IMR-90 (cell line): Measurements from ENCODE around the gene PTPRN2. TPM values are rescaled to one million over a fixed set of nuclear protein-coding genes. Genes with fewer than 3 reads are reported as not detected.

Experiments used
- ATAC-seq: fragments of 200-7000 bp; cut with Tn5 transposase; 2 replicates; pipeline ENCODE4 v1.9.1; 2020; ENCODE audit warnings: low read depth, mild to moderate bottlenecking, moderate library complexity
- BruUV-seq: library from RNA; stranded (reverse); fragments of 400-500 nt; replicated peaks from 2 replicates; lab custom pipeline; 2021; lab: Mats Ljungman, UMichigan
- CTCF ChIA-PET: fragments of 300-600 bp; formaldehyde crosslinking; extraction: SDS; loops from one replicate; lab custom pipeline; 2021; ENCODE audit warnings: antibody characterized with exemption; lab: Yijun Ruan, JAX
- POLR2A ChIA-PET: fragments of 300-600 bp; sonication (Branson Sonifier 250); formaldehyde crosslinking; loops from one replicate; lab custom pipeline; 2022; ENCODE audit warnings: antibody characterized with exemption; ENCODE audit not compliant: unreplicated experiment; lab: Charles Lee
- DNase-seq: peaks from one replicate; pipeline ENCODE4 v3.0.0; 2013
- H2AFZ ChIP-seq: replicated peaks from 2 replicates; pipeline ENCODE3; 2013; ENCODE audit warnings: low read length, mild to moderate bottlenecking; ENCODE audit not compliant: poor library complexity
- H2AK5ac ChIP-seq: 2 replicates; pipeline ENCODE4 v1.6.1; 2013; ENCODE audit warnings: low read depth, low read length, inconsistent platforms
- H2AK9ac ChIP-seq: replicated peaks from 2 replicates; pipeline ENCODE3; 2013; ENCODE audit warnings: mild to moderate bottlenecking, low read depth, low read length, moderate library complexity; ENCODE audit not compliant: poor library complexity
- H2BK120ac ChIP-seq: 2 replicates; pipeline ENCODE4 v1.6.1; 2013; ENCODE audit warnings: low read depth, low read length, inconsistent platforms
- H2BK15ac ChIP-seq: 3 replicates; pipeline ENCODE4 v1.6.1; 2013; ENCODE audit warnings: low read depth, low read length, inconsistent platforms
- H2BK20ac ChIP-seq: 2 replicates; pipeline ENCODE4 v1.6.1; 2013; ENCODE audit warnings: low read depth, mild to moderate bottlenecking, inconsistent platforms, low read length, moderate library complexity
- H2BK5ac ChIP-seq: 2 replicates; pipeline ENCODE4 v1.6.1; 2013; ENCODE audit warnings: mild to moderate bottlenecking, low read depth, low read length, inconsistent platforms; ENCODE audit not compliant: poor library complexity, severe bottlenecking
- H3K14ac ChIP-seq: replicated peaks from 2 replicates; pipeline ENCODE4 v1.6.1; 2013; ENCODE audit warnings: low read depth, low read length, inconsistent platforms
- H3K18ac ChIP-seq: 2 replicates; pipeline ENCODE4 v1.6.1; 2013; ENCODE audit warnings: low read depth, low read length, control low read depth
- H3K23ac ChIP-seq: 2 replicates; pipeline ENCODE4 v1.6.1; 2013; ENCODE audit warnings: low read depth, low read length, inconsistent platforms
- H3K27ac ChIP-seq: 2 replicates; pipeline ENCODE4 v1.5.1; 2013; ENCODE audit warnings: mild to moderate bottlenecking, control low read depth, low read length; ENCODE audit not compliant: insufficient read depth
- H3K27me3 ChIP-seq: 2 replicates; pipeline ENCODE4 v1.6.1; 2013; ENCODE audit warnings: low read length; ENCODE audit not compliant: control insufficient read depth, insufficient read depth
- H3K36me3 ChIP-seq: 2 replicates; pipeline ENCODE4 v1.6.1; 2013; ENCODE audit warnings: low read length, mixed read lengths; ENCODE audit not compliant: control insufficient read depth, insufficient read depth
- H3K4ac ChIP-seq: 2 replicates; pipeline ENCODE4 v1.6.1; 2013; ENCODE audit warnings: low read depth, low read length, inconsistent platforms
- H3K4me1 ChIP-seq: 2 replicates; pipeline ENCODE4 v1.6.1; 2013; ENCODE audit warnings: low read length, mixed read lengths; ENCODE audit not compliant: control insufficient read depth, insufficient read depth
- H3K4me2 ChIP-seq: 2 replicates; pipeline ENCODE4 v1.6.1; 2013; ENCODE audit warnings: low read depth, mild to moderate bottlenecking, control low read depth, low read length, moderate library complexity
- H3K4me3 ChIP-seq: 2 replicates; pipeline ENCODE4 v1.5.1; 2013; ENCODE audit warnings: low read depth, mild to moderate bottlenecking, control low read depth, low read length, moderate library complexity; ENCODE audit not compliant: insufficient read depth
- H3K56ac ChIP-seq: 2 replicates; pipeline ENCODE4 v1.6.1; 2013; ENCODE audit warnings: low read length, inconsistent platforms; ENCODE audit not compliant: insufficient read depth; ENCODE audit errors: extremely low read depth
- H3K79me1 ChIP-seq, 2 experiments: 2 replicates each; pipeline ENCODE4 v1.6.1; 2013; ENCODE audit warnings: low read length in 2 of 2, inconsistent platforms in 1 of 2, low read depth in 1 of 2
- H3K9ac ChIP-seq: 2 replicates; pipeline ENCODE4 v1.6.1; 2013; ENCODE audit warnings: low read depth, low read length, control low read depth
- H3K9me1 ChIP-seq: 2 replicates; pipeline ENCODE4 v1.6.1; 2013; ENCODE audit warnings: low read length, inconsistent platforms; ENCODE audit not compliant: insufficient read depth
- H3K9me3 ChIP-seq: 2 replicates; pipeline ENCODE4 v1.6.1; 2013; ENCODE audit warnings: low read length; ENCODE audit not compliant: control insufficient read depth, insufficient read depth
- H4K20me1 ChIP-seq: 2 replicates; pipeline ENCODE4 v1.6.1; 2013; ENCODE audit warnings: low read length, inconsistent platforms; ENCODE audit not compliant: insufficient read depth
- H4K5ac ChIP-seq: 2 replicates; pipeline ENCODE4 v1.6.1; 2013; ENCODE audit warnings: mild to moderate bottlenecking, low read depth, low read length, control low read depth
- H4K8ac ChIP-seq, 2 experiments: 2 replicates each; pipeline ENCODE4 v1.6.1; 2013; ENCODE audit warnings: low read depth in 2 of 2, low read length in 2 of 2, control low read depth in 1 of 2, inconsistent platforms in 1 of 2
- H4K91ac ChIP-seq: 2 replicates; pipeline ENCODE4 v1.6.1; 2013; ENCODE audit warnings: low read depth, low read length, inconsistent platforms; ENCODE audit not compliant: insufficient read depth
- BHLHE40 ChIP-seq: fragments of 150-350 bp; IDR thresholded peaks from 2 replicates; pipeline ENCODE4 v1.6.1; 2016; ENCODE audit warnings: mild to moderate bottlenecking, low read depth, low read length
- CEBPB ChIP-seq: IDR thresholded peaks from 2 replicates; pipeline ENCODE4 v1.6.1; 2012; ENCODE audit warnings: low read depth, low read length, improper control_type of control experiment
- CHD1 ChIP-seq: IDR thresholded peaks from 2 replicates; pipeline ENCODE4 v1.6.1; 2012; ENCODE audit warnings: low read depth, low read length, improper control_type of control experiment
- FOS ChIP-seq: fragments of 150-350 bp; IDR thresholded peaks from 2 replicates; pipeline ENCODE4 v1.6.1; 2016; ENCODE audit warnings: low read depth, low read length
- MAFK ChIP-seq: IDR thresholded peaks from 2 replicates; pipeline ENCODE4 v1.6.1; 2012; ENCODE audit warnings: low read depth, low read length, improper control_type of control experiment
- MAZ ChIP-seq: IDR thresholded peaks from 2 replicates; pipeline ENCODE4 v1.6.1; 2012; ENCODE audit warnings: low read depth, mild to moderate bottlenecking, low read length, improper control_type of control experiment, moderate library complexity, borderline replicate concordance
- MXI1 ChIP-seq: IDR thresholded peaks from 2 replicates; pipeline ENCODE4 v1.6.1; 2012; ENCODE audit warnings: low read depth, mild to moderate bottlenecking, low read length, moderate library complexity, borderline replicate concordance
- NFE2L2 ChIP-seq: fragments of 150-350 bp; IDR thresholded peaks from 2 replicates; pipeline ENCODE4 v1.6.1; 2016; ENCODE audit warnings: low read depth, mild to moderate bottlenecking, low read length
- POLR2A ChIP-seq: IDR thresholded peaks from 2 replicates; pipeline ENCODE4 v1.6.1; 2012; ENCODE audit warnings: mild to moderate bottlenecking, low read depth, low read length
- RAD21 ChIP-seq: IDR thresholded peaks from 2 replicates; pipeline ENCODE4 v1.6.1; 2012; ENCODE audit warnings: low read length, improper control_type of control experiment
- RCOR1 ChIP-seq: IDR thresholded peaks from 2 replicates; pipeline ENCODE4 v1.6.1; 2012; ENCODE audit warnings: mild to moderate bottlenecking, low read length, improper control_type of control experiment; ENCODE audit not compliant: insufficient replicate concordance
- RFX5 ChIP-seq: IDR thresholded peaks from 2 replicates; pipeline ENCODE4 v1.8.0; 2012; ENCODE audit warnings: low read depth, mild to moderate bottlenecking, low read length, moderate library complexity
- SMC3 ChIP-seq: fragments of 150-350 bp; IDR thresholded peaks from 2 replicates; pipeline ENCODE4 v1.6.1; 2016; ENCODE audit warnings: low read depth, mild to moderate bottlenecking, antibody characterized with exemption, low read length, moderate library complexity
- WGBS, 2 experiments: methylation state at CpG; one replicate each; pipeline versions ENCODE4 v1.1.5 to v1.1.7; 2013; ENCODE audit warnings: missing lambda C conversion rate in 2 of 2; ENCODE audit not compliant: insufficient read length in 1 of 2; ENCODE audit errors: extremely low coverage in 2 of 2; 5-methylcytosine and 5-hydroxymethylcytosine counted together
- dilution Hi-C: fragments of 300-500 bp; cut with HindIII; formaldehyde crosslinking; loops from one replicate; pipeline ENCODE4 v1.14.3; 2018; ENCODE audit warnings: low sequenced_read_pairs; ENCODE audit not compliant: unreplicated experiment
- in situ Hi-C: fragments of 300-500 bp; cut with MboI; formaldehyde crosslinking; loops from 3 replicates; pipeline ENCODE4 v1.14.3; 2019; ENCODE audit warnings: low sequenced_read_pairs, inconsistent platforms, mixed read lengths
- intact Hi-C: fragments of 100-400 bp; cut with micrococcal nuclease; formaldehyde crosslinking; loops from 2 replicates; pipeline ENCODE4 v1.10.0; 2022
- polyA plus RNA-seq, 3 experiments: library from polyadenylated mRNA; depleted of rRNA; stranded (reverse); fragments of >200 nt; gene quantifications; 2 replicates each; pipeline ENCODE4 v1.2.3, GENCODE V29; 2012; ENCODE audit warnings: low replicate concordance in 1 of 3
- total RNA-seq: library from RNA; depleted of rRNA; stranded (reverse); fragments of >200 nt; gene quantifications from 2 replicates; pipeline ENCODE4 v1.2.3, GENCODE V29; 2012
- TF ChIP-seq, protein P1 (sequence below): conservative IDR thresholded peaks from 2 replicates; pipeline ENCODE4 v1.5.1; 2012; ENCODE audit warnings: mild to moderate bottlenecking, low read depth, low read length, improper control_type of control experiment
- TF ChIP-seq, protein P2 (sequence below): fragments of 150-350 bp; IDR thresholded peaks from 2 replicates; pipeline ENCODE4 v1.6.1; 2017; ENCODE audit warnings: mild to moderate bottlenecking, antibody characterized with exemption, low read length, low read depth
- TF ChIP-seq, protein P3 (sequence below): fragments of 150-350 bp; IDR thresholded peaks from 2 replicates; pipeline ENCODE4 v1.6.1; 2016; ENCODE audit warnings: low read depth, mild to moderate bottlenecking, low read length, moderate library complexity, borderline replicate concordance

PTPRN2 gene
- total and polyA plus RNA-seq, 2 of the 4 experiments (the other 2 are of a cell fraction) = 0.03 TPM; not detected in 1

DNA sequence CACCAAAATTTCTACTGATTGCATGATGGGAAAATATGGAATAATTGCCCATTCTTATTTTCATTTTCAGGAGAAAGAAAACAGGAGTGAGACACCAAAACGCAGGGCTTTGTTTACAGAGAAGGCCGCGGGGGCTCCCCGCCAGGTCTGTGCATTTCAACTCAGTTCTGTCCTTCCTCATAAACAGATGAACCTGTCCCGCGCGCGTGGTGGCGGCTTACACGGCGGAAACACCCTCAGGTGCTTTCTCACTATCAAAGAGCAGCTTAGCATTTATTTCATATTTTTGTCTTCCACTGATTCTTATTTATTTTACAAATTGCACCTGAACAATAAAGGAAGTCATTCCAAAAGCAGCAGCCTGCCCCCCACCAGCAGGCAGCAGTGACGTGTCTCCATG lies 579.4 kb downstream of the PTPRN2 start:
- Histone ChIP-seq H3K18ac (no peak overlapping the region), H2BK5ac (no peak overlapping the region), H3K79me1 (no peaks in the 10 kb centered on the region), H4K20me1 (no peaks in the 10 kb centered on the region), H3K56ac (no peak overlapping the region), H3K36me3 (no peaks in the 10 kb centered on the region), H2BK20ac (no peak overlapping the region), H3K4me1 (no peaks in the 10 kb centered on the region), H4K5ac (no peak overlapping the region), H3K23ac (no peak overlapping the region), H3K14ac (no peak overlapping the region), H3K4ac (no peak overlapping the region), H3K9me1 (no peaks in the 10 kb centered on the region), H3K27ac (no peak overlapping the region), H2AK5ac (no peak overlapping the region), H2BK15ac (no peak overlapping the region), H3K4me2 (no peak overlapping the region), H4K91ac (no peak overlapping the region), H2AFZ (no peak overlapping the region), H3K9ac (no peak overlapping the region), H3K9me3 (peaks cover 43% of the 10 kb centered on the region), H2AK9ac (no peak overlapping the region), H4K8ac (no peak overlapping the region), H3K4me3 (no peak overlapping the region), H2BK120ac (no peak overlapping the region), H3K27me3 (no peaks in the 10 kb centered on the region)
- dilution Hi-C loops (no loop called here), intact Hi-C loops (no loop called here), in situ Hi-C loops (no loop called here)
- TF ChIP-seq POLR2A = no peak
- TF ChIP-seq MAZ = no peak
- no peak for TF ChIP-seq CHD1
- no peak for TF ChIP-seq SMC3
- TF ChIP-seq BHLHE40 = no peak
- no peak for TF ChIP-seq FOS
- no peak for TF ChIP-seq MAFK
- no peak for TF ChIP-seq RCOR1
- TF ChIP-seq, protein P1, sequence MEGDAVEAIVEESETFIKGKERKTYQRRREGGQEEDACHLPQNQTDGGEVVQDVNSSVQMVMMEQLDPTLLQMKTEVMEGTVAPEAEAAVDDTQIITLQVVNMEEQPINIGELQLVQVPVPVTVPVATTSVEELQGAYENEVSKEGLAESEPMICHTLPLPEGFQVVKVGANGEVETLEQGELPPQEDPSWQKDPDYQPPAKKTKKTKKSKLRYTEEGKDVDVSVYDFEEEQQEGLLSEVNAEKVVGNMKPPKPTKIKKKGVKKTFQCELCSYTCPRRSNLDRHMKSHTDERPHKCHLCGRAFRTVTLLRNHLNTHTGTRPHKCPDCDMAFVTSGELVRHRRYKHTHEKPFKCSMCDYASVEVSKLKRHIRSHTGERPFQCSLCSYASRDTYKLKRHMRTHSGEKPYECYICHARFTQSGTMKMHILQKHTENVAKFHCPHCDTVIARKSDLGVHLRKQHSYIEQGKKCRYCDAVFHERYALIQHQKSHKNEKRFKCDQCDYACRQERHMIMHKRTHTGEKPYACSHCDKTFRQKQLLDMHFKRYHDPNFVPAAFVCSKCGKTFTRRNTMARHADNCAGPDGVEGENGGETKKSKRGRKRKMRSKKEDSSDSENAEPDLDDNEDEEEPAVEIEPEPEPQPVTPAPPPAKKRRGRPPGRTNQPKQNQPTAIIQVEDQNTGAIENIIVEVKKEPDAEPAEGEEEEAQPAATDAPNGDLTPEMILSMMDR = no peak
- TF ChIP-seq RAD21 = no peak
- no peak for TF ChIP-seq RFX5
- TF ChIP-seq CEBPB = no peak
- TF ChIP-seq MXI1 = no peak
- TF ChIP-seq NFE2L2 = no peak
- TF ChIP-seq, protein P2, sequence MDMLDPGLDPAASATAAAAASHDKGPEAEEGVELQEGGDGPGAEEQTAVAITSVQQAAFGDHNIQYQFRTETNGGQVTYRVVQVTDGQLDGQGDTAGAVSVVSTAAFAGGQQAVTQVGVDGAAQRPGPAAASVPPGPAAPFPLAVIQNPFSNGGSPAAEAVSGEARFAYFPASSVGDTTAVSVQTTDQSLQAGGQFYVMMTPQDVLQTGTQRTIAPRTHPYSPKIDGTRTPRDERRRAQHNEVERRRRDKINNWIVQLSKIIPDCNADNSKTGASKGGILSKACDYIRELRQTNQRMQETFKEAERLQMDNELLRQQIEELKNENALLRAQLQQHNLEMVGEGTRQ = no peak
- TF ChIP-seq, protein P3, sequence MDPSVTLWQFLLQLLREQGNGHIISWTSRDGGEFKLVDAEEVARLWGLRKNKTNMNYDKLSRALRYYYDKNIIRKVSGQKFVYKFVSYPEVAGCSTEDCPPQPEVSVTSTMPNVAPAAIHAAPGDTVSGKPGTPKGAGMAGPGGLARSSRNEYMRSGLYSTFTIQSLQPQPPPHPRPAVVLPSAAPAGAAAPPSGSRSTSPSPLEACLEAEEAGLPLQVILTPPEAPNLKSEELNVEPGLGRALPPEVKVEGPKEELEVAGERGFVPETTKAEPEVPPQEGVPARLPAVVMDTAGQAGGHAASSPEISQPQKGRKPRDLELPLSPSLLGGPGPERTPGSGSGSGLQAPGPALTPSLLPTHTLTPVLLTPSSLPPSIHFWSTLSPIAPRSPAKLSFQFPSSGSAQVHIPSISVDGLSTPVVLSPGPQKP = no peak
- ChIA-PET POLR2A (no interaction called here), CTCF (no interaction called here)
- ATAC-seq = no peak
- no TSS peak for BruUV-seq
- no peak for DNase-seq
- no CpG with 5 or more reads among the region's 12 CpGs for WGBS, 2 experiments
